ENCODE results near the gene NLRC5.

The NLRC5 gene

GRCh38 chr16:57007530-57007929 is 18.2 kb downstream of the NLRC5 start:
- Mint-ChIP-seq H3K9me3 (no peaks in the 10 kb centered on the region), H3K4me3 (no peak overlapping the region), H3K27me3 (ENCODE audit: low read depth) (no peaks in the 10 kb centered on the region), H3K27ac (no peak overlapping the region), H3K36me3 (ENCODE audit: low read depth) (peaks cover 59% of the 10 kb centered on the region), H3K4me1 (ENCODE audit: low read depth) (peaks cover 48% of the 10 kb centered on the region)
- DNase-seq (ENCODE audit: low spot score): no peak

GRCh38 chr16:57008440-57008839 is 19.1 kb downstream of the NLRC5 start:
- Mint-ChIP-seq H3K9me3 (no peaks in the 10 kb centered on the region), H3K27ac (no peak overlapping the region), H3K27me3 (ENCODE audit: low read depth) (no peaks in the 10 kb centered on the region), H3K36me3 (ENCODE audit: low read depth) (peaks cover 54% of the 10 kb centered on the region), H3K4me1 (ENCODE audit: low read depth) (peaks cover 55% of the 10 kb centered on the region), H3K4me3 (peak overlapping the region; percentile 24)
- DNase-seq (ENCODE audit: low spot score): no peak

- Mint-ChIP-seq H3K36me3 (ENCODE audit: low read depth) (peaks cover 51% of the 10 kb centered on the region), H3K27ac (peak overlapping the region; percentile 67), H3K9me3 (no peaks in the 10 kb centered on the region), H3K27me3 (ENCODE audit: low read depth) (no peaks in the 10 kb centered on the region), H3K4me1 (ENCODE audit: low read depth) (peaks cover 58% of the 10 kb centered on the region), H3K4me3 (peak overlapping the region; percentile 46)
- no peak for DNase-seq (ENCODE audit: low spot score)
Observed at GRCh38 chr16:57009643-57010170, 20.4 kb downstream of the NLRC5 start.

- peak overlapping the region; percentile 36 for H3K4me3 Mint-ChIP-seq
- peak overlapping the region; percentile 38 for H3K27ac Mint-ChIP-seq
- peaks cover 60% of the 10 kb centered on the region for H3K4me1 Mint-ChIP-seq (ENCODE audit: low read depth)
- H3K36me3 Mint-ChIP-seq (ENCODE audit: low read depth): peaks cover 50% of the 10 kb centered on the region
- no peaks in the 10 kb centered on the region for H3K9me3 Mint-ChIP-seq
- no peak for DNase-seq (ENCODE audit: low spot score)
- no peaks in the 10 kb centered on the region for H3K27me3 Mint-ChIP-seq (ENCODE audit: low read depth)
Observed at GRCh38 chr16:57012353-57012752, 23.0 kb downstream of the NLRC5 start.

GRCh38 chr16:57013229-57013628 is 23.9 kb downstream of the NLRC5 start:
- Mint-ChIP-seq H3K27ac (peak overlapping the region; percentile 91), H3K4me3 (peak overlapping the region; percentile 76), H3K4me1 (ENCODE audit: low read depth) (peaks cover 63% of the 10 kb centered on the region), H3K27me3 (ENCODE audit: low read depth) (no peaks in the 10 kb centered on the region), H3K36me3 (ENCODE audit: low read depth) (peaks cover 59% of the 10 kb centered on the region), H3K9me3 (no peaks in the 10 kb centered on the region)
- no peak for DNase-seq (ENCODE audit: low spot score)

GRCh38 chr16:57013902-57014301 is 24.5 kb downstream of the NLRC5 start:
- Mint-ChIP-seq H3K4me3 (peak overlapping the region; percentile 76), H3K27ac (peak overlapping the region; percentile 91), H3K4me1 (ENCODE audit: low read depth) (peaks cover 65% of the 10 kb centered on the region), H3K36me3 (ENCODE audit: low read depth) (peaks cover 61% of the 10 kb centered on the region), H3K9me3 (no peaks in the 10 kb centered on the region), H3K27me3 (ENCODE audit: low read depth) (no peaks in the 10 kb centered on the region)
- DNase-seq (ENCODE audit: low spot score): no peak

GRCh38 chr16:57016301-57016700 is 26.9 kb downstream of the NLRC5 start:
- no peaks in the 10 kb centered on the region for H3K27me3 Mint-ChIP-seq (ENCODE audit: low read depth)
- no peaks in the 10 kb centered on the region for H3K9me3 Mint-ChIP-seq
- H3K4me1 Mint-ChIP-seq (ENCODE audit: low read depth): peaks cover 64% of the 10 kb centered on the region
- H3K36me3 Mint-ChIP-seq (ENCODE audit: low read depth): peaks cover 72% of the 10 kb centered on the region
- peak overlapping the region; percentile 55 for H3K4me3 Mint-ChIP-seq
- no peak for DNase-seq (ENCODE audit: low spot score)
- peak overlapping the region; percentile 69 for H3K27ac Mint-ChIP-seq

- no peaks in the 10 kb centered on the region for H3K27me3 Mint-ChIP-seq (ENCODE audit: low read depth)
Observed at GRCh38 chr16:57016831-57017230, 27.5 kb downstream of the NLRC5 start.

GRCh38 chr16:57017251-57017650 is 27.9 kb downstream of the NLRC5 start:
- Mint-ChIP-seq H3K4me3 (peak overlapping the region; percentile 39), H3K36me3 (ENCODE audit: low read depth) (peaks cover 75% of the 10 kb centered on the region), H3K27me3 (ENCODE audit: low read depth) (no peaks in the 10 kb centered on the region), H3K27ac (peak overlapping the region; percentile 79), H3K9me3 (no peaks in the 10 kb centered on the region), H3K4me1 (ENCODE audit: low read depth) (peaks cover 68% of the 10 kb centered on the region)
- no peak for DNase-seq (ENCODE audit: low spot score)

More at GRCh38 chr16:57016831-57017230, 27.5 kb downstream of the NLRC5 start:
- Mint-ChIP-seq H3K9me3 (no peaks in the 10 kb centered on the region), H3K36me3 (ENCODE audit: low read depth) (peaks cover 75% of the 10 kb centered on the region), H3K4me1 (ENCODE audit: low read depth) (peaks cover 68% of the 10 kb centered on the region), H3K27ac (peak overlapping the region; percentile 79), H3K4me3 (peak overlapping the region; percentile 39)
- DNase-seq (ENCODE audit: low spot score): no peak

- no peak overlapping the region for H3K27ac Mint-ChIP-seq
- H3K27me3 Mint-ChIP-seq (ENCODE audit: low read depth): no peaks in the 10 kb centered on the region
- DNase-seq (ENCODE audit: low spot score): no peak
- H3K36me3 Mint-ChIP-seq (ENCODE audit: low read depth): peaks cover 83% of the 10 kb centered on the region
- peaks cover 63% of the 10 kb centered on the region for H3K4me1 Mint-ChIP-seq (ENCODE audit: low read depth)
- no peak overlapping the region for H3K4me3 Mint-ChIP-seq
- no peaks in the 10 kb centered on the region for H3K9me3 Mint-ChIP-seq
Observed at GRCh38 chr16:57019746-57020145, 30.4 kb downstream of the NLRC5 start.

- no peak overlapping the region for H3K27ac Mint-ChIP-seq
- H3K4me3 Mint-ChIP-seq: no peak overlapping the region
- H3K27me3 Mint-ChIP-seq (ENCODE audit: low read depth): no peaks in the 10 kb centered on the region
- peaks cover 58% of the 10 kb centered on the region for H3K4me1 Mint-ChIP-seq (ENCODE audit: low read depth)
- no peak for DNase-seq (ENCODE audit: low spot score)
- peaks cover 87% of the 10 kb centered on the region for H3K36me3 Mint-ChIP-seq (ENCODE audit: low read depth)
- H3K9me3 Mint-ChIP-seq: no peaks in the 10 kb centered on the region
Observed at GRCh38 chr16:57020651-57021050, 31.3 kb downstream of the NLRC5 start.

GRCh38 chr16:57021757-57022156 is 32.4 kb downstream of the NLRC5 start:
- Mint-ChIP-seq H3K36me3 (ENCODE audit: low read depth) (peaks cover 87% of the 10 kb centered on the region), H3K27ac (no peak overlapping the region), H3K4me1 (ENCODE audit: low read depth) (peaks cover 49% of the 10 kb centered on the region), H3K9me3 (no peaks in the 10 kb centered on the region), H3K27me3 (ENCODE audit: low read depth) (no peaks in the 10 kb centered on the region), H3K4me3 (peak overlapping the region; percentile 12)
- no peak for DNase-seq (ENCODE audit: low spot score)

- Mint-ChIP-seq H3K36me3 (ENCODE audit: low read depth) (peaks cover 87% of the 10 kb centered on the region), H3K27ac (peak overlapping the region; percentile 72), H3K4me3 (peak overlapping the region; percentile 12)
Observed at GRCh38 chr16:57022445-57022844, 33.1 kb downstream of the NLRC5 start.

GRCh38 chr16:57023541-57024249 is 34.3 kb downstream of the NLRC5 start:
- peak overlapping the region; percentile 36 for H3K27ac Mint-ChIP-seq
- DNase-seq (ENCODE audit: low spot score): peak; percentile 44
- peaks cover 48% of the 10 kb centered on the region for H3K4me1 Mint-ChIP-seq (ENCODE audit: low read depth)
- H3K27me3 Mint-ChIP-seq (ENCODE audit: low read depth): no peaks in the 10 kb centered on the region
- peaks cover 87% of the 10 kb centered on the region for H3K36me3 Mint-ChIP-seq (ENCODE audit: low read depth)
- H3K4me3 Mint-ChIP-seq: peak overlapping the region; percentile 8
- no peaks in the 10 kb centered on the region for H3K9me3 Mint-ChIP-seq

More at GRCh38 chr16:57022445-57022844, 33.1 kb downstream of the NLRC5 start:
- DNase-seq (ENCODE audit: low spot score): no peak
- Mint-ChIP-seq H3K27me3 (ENCODE audit: low read depth) (no peaks in the 10 kb centered on the region), H3K4me1 (ENCODE audit: low read depth) (peaks cover 48% of the 10 kb centered on the region), H3K9me3 (no peaks in the 10 kb centered on the region)

All from T-helper 2 cell treated with Interferon-gamma antibody and Interleukin-4, amounts not matched to agents 5 μg/mL and 100 μg/mL, for 36 hours (primary cell).